ENCODE data around the gene GOLT1A. TPM values are rescaled to one million over a fixed set of nuclear protein-coding genes. Genes with fewer than 3 reads are reported as not detected.

Gene GOLT1A
- total and polyA plus RNA-seq, 2 of the 8 experiments (the other 6 are each of a cell fraction or from before 2014, with no cell fraction given): 7.5 to 8.5 TPM

DNA sequence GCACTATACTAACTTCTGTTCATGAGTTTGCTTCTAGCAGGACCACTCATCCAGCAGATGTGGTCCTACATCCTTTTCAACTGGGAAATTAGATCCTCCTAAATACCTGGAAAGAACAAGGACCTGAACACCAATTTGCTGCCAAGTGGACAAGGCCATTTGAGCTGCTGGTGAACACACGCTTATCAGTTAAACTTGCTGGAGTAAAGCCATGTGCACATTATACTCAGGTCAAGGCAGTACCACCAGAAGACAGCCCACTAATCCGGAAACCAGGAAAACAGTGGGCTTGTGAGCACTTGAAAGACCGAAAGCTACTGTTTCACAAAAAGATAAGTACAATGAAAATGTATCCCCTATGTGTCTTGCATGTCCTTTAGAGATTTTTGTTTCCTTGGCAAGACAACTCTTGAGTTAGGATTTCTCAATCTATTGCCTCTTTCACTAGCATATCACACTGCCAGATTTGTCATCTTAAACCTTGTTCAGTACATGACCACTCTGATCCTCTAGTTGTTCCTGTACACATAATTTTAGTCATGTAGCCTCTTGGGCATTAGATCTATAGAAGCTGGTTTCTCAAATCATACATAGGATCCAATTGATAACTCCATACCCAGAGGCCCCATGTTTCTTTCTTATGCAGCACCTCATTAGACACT, 43.2 kb downstream of the GOLT1A start:
- Histone ChIP-seq H3K9ac (replicated peaks in 1 of 4; ENCODE audit: extremely low read depth in 1 of 4, low read depth in 3 of 4, low read length in 3 of 4) (no peak overlapping the region), H2AFZ (ENCODE audit: low read length) (no peak overlapping the region), H3K56ac (replicated peaks; ENCODE audit: insufficient read length, low read depth, low read length) (no peak overlapping the region), H3K23ac (ENCODE audit: insufficient read length) (no peak overlapping the region), H2BK120ac (replicated peaks; ENCODE audit: low read depth, low read length) (no peak overlapping the region), H3K4me3 (ENCODE audit: extremely low read depth in 1 of 4, insufficient read depth in 2 of 4, low read depth in 3 of 4, low read length in 4 of 4) (no peak overlapping the region), H2BK5ac (ENCODE audit: low read depth, low read length) (no peak overlapping the region), H3K27ac (ENCODE audit: low read depth, low read length) (no peak overlapping the region), H2BK15ac (ENCODE audit: low read length) (no peak overlapping the region), H2AK5ac (ENCODE audit: low read depth, low read length) (no peak overlapping the region), H2BK12ac (ENCODE audit: low read depth, low read length) (no peak overlapping the region), H3K23me2 (ENCODE audit: low read depth, low read length) (no peaks in the 10 kb centered on the region), H3K79me2 (ENCODE audit: control insufficient read depth in 1 of 2, insufficient read depth in 2 of 2, low read length in 2 of 2) (no peaks in the 10 kb centered on the region), H3K36me3 (ENCODE audit: control insufficient read depth in 2 of 4, insufficient read depth in 4 of 4, low read length in 3 of 4) (no peaks in the 10 kb centered on the region; a peak in 1 of 8 replicates), H4K5ac (ENCODE audit: insufficient read length, low read depth, low read length) (no peak overlapping the region), H2BK20ac (ENCODE audit: low read length) (no peak overlapping the region), H3K4me2 (ENCODE audit: insufficient read depth in 1 of 2, low read depth in 2 of 2, low read length in 2 of 2) (no peak overlapping the region), H3K14ac (ENCODE audit: insufficient read length) (no peak overlapping the region), H3K9me3 (ENCODE audit: insufficient read depth in 2 of 2, low read depth in 1 of 2, low read length in 1 of 2) (peaks cover 18 to 25% of the 10 kb centered on the region in 2 experiments), H3K79me1 (ENCODE audit: low read depth, low read length) (no peaks in the 10 kb centered on the region), H3K18ac (ENCODE audit: extremely low read depth, low read length) (no peak overlapping the region), H4K91ac (replicated peaks; ENCODE audit: insufficient read length, low read length) (no peak overlapping the region), H4K20me1 (replicated peaks in 1 of 2; ENCODE audit: control insufficient read depth in 1 of 2, insufficient read depth in 2 of 2, low read length in 2 of 2) (no peaks in the 10 kb centered on the region), H4K8ac (ENCODE audit: extremely low read depth, insufficient read depth, low read length) (no peak overlapping the region), H3K27me3 (replicated peaks in 1 of 4; ENCODE audit: control insufficient read depth in 3 of 4, extremely low read depth in 1 of 4, insufficient read depth in 3 of 4, low read length in 3 of 4) (0 out of 7 replicates have a peak, but pooled peaks cover 0 to 2% (median 0%) of the 10 kb centered on the region in 4 experiments), H3K4me1 (replicated peaks in 1 of 4; ENCODE audit: control insufficient read depth in 3 of 4, insufficient read depth in 4 of 4, low read length in 3 of 4) (no peaks in the 10 kb centered on the region), H3K4ac (replicated peaks; ENCODE audit: insufficient read length, low read depth, low read length) (no peak overlapping the region)
- POLR2A ChIA-PET (ENCODE audit: partially characterized antibody): no interaction called here
- CTCF ChIA-PET (ENCODE audit: partially characterized antibody): interaction anchor here (0.6 to 10.6 kb wide), 6 partner anchors 10 to 106 kb away, joined by 3 to 106 read pairs (median 5); partner anchors contain the start of gene GOLT1A
- TF ChIP-seq, protein P1, sequence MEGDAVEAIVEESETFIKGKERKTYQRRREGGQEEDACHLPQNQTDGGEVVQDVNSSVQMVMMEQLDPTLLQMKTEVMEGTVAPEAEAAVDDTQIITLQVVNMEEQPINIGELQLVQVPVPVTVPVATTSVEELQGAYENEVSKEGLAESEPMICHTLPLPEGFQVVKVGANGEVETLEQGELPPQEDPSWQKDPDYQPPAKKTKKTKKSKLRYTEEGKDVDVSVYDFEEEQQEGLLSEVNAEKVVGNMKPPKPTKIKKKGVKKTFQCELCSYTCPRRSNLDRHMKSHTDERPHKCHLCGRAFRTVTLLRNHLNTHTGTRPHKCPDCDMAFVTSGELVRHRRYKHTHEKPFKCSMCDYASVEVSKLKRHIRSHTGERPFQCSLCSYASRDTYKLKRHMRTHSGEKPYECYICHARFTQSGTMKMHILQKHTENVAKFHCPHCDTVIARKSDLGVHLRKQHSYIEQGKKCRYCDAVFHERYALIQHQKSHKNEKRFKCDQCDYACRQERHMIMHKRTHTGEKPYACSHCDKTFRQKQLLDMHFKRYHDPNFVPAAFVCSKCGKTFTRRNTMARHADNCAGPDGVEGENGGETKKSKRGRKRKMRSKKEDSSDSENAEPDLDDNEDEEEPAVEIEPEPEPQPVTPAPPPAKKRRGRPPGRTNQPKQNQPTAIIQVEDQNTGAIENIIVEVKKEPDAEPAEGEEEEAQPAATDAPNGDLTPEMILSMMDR (IDR thresholded peaks at IDR 0.05; ENCODE audit: control extremely low read depth in 1 of 3, insufficient read depth in 1 of 3, low read depth in 1 of 3, low read length in 3 of 3): no peak
- no peak for TF ChIP-seq POLR2AphosphoS5 (IDR thresholded peaks at IDR 0.05; ENCODE audit: low read depth, low read length)
- FAIRE-seq (no peak), DNase-seq (ENCODE audit: low read depth in 1 of 2, low spot score in 2 of 2) (no peak)
- 91% methylated on average over 3 of the region's 3 CpGs; no CpG with 5 or more reads in 1 of the 2 experiments for WGBS, 2 experiments (ENCODE audit: extremely low coverage in 1 of 2, insufficient coverage in 1 of 2, insufficient read length in 1 of 2, insufficient replicate concordance in 2 of 2, low coverage in 1 of 2, low lambda C conversion rate in 2 of 2, missing lambda C conversion rate in 1 of 2)
